Fibroblast of skin of right biceps (primary cell): Measurements from ENCODE around the gene LRRC28.

ENCODE experiments used
- DNase-seq: peaks from one replicate; pipeline ENCODE4 v3.0.0-alpha.2; 2013

LRRC28 gene

DNA sequence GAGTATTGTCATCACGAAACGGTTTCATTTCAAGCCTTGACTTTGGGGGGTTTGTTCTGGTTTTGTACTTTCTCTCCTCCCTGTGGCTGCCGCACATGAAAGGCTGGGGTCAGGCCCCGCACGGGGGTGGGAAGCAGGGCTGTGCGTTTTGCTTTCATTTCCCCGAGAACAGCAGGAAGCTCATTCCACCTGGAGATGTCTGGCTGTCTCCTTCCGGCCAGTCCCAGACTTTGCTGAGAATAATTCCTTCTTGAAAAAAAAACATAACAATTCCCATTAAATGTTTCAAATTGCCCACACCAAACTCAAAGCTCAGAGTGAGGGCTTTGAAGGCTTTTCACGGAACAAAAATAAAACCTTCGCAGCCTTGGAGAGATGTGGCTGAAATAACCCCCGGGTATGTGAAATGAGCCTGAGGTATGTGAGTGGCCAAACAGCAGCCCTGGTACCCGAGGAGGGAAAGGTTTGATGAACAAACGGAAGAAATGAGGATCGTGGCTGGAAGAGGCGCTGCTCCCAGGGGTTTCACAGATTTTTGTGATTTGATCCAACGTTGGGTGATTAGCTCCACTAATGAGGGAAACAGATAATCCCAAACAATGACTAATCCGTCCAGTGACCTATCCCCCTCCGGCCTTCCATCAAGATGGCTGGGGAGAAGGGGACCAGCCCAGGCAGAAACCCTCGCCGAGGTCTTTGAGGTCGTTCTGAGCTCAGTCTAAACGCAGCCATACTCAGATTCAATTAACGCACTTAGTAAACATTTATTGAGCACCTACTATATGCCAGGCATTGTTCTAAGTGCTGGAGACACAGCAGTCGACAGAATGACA, 187.6 kb downstream of the LRRC28 start:
- no peak for DNase-seq

GRCh38 chr15:99439524-99439835, 188.2 kb downstream of the LRRC28 start:
- no peak for DNase-seq

DNA sequence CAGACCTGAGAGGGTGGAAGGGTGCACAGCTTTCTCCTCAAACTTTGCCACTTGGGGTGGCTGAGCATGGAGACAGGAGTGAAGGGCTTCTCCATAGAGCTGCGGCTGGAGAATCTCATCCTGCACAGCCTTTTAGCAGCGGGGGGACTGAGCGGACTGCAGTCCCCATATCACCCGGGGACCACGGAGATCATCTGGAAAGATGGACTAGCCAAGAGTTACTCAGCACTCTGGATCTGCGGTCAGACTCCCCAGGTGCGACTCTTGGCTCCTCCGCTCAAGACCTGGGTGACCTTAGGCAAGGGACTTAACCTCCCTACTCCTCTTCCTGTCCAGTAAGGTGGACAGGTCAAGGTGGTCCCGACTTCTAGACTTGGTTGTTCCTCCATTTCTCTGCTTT, 188.7 kb downstream of the LRRC28 start:
- no peak for DNase-seq
